ENCODE data around the gene PSMC3IP.
A peak's percentile ranks its signal among the peaks of the same experiment; 100 is the strongest.
"Not testable (repeated sequence)": the region's sequence is repeated elsewhere in the genome, so short reads cannot be mapped to it uniquely, and the experiment has no call there.

PSMC3IP gene

GRCh38 chr17:42541041-42541833, 36.3 kb downstream of the PSMC3IP start:
- peak; percentile 62 for DNase-seq (ENCODE audit: low spot score)
- no peak for FAIRE-seq

DNA sequence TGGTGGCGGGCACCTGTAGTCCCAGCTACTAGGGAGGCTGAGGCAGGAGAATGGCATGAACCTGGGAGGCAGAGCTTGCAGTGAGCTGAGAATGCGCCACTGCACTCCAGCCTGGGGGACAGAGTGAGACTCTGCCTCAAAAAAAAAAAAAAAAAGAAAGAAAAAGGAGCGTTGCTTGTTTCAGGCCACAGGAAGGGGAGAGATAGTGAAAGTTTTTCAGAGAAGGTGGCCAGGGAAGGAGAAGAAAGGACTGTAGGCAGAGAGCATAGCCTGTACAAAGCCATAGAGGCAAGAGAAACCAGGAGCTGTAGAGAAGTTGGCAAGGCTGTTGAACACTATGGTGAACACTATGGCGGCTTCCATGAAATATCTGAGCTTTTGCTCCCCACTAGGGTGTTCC, 37.0 kb downstream of the PSMC3IP start:
- not testable (repeated sequence) for FAIRE-seq; DNase-seq (ENCODE audit: low spot score)

GRCh38 chr17:42538482-42538881, 39.0 kb downstream of the PSMC3IP start:
- FAIRE-seq (no peak), DNase-seq (ENCODE audit: low spot score) (no peak)

DNA sequence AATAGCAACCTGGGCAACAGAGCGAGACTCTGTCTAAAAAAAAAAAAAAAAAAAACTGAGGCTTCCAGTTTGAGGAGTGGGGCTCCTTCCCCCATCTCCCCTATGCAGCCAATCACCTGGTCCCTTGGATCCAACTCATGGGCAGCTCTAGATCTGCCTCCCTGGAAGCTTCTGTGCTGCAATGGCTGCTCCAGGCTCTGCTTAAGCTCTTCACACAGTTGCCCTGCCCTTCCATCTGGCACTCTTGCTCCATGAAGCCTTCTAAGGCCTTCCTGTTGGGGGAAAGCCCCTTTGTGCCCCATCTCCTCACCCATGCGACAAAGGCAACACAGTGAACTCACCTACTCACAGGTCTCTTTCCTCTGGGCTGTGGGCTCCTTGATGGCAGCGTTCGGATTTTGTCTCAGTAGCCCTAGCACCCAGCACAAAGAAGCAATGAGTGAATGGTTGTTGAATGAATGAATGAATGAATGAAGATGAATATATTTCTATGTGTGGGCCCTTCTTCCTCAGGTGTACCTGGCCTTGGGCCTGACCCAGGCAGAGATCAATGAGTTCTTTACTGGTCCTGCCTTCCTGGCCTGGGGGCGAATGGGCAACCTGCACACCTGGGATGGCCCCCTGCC, 39.6 kb downstream of the PSMC3IP start:
- no peak for DNase-seq (ENCODE audit: low spot score)
- no peak for FAIRE-seq

GRCh38 chr17:42537156-42537805, 40.2 kb downstream of the PSMC3IP start:
- FAIRE-seq (no peak), DNase-seq (ENCODE audit: low spot score) (no peak)

- FAIRE-seq (no peak), DNase-seq (ENCODE audit: low spot score) (peak; percentile 69)
These were observed 41.0 kb downstream of the PSMC3IP start for GRCh38 chr17:42536372-42537155.

- peak; percentile 71 for DNase-seq (ENCODE audit: low spot score)
- FAIRE-seq = no peak
These were observed 41.5 kb downstream of the PSMC3IP start, which contains the start of gene NAGLU for GRCh38 chr17:42536048-42536371. NAGLU (plus strand) TSS chr17:42536241; CDS start chr17:42536273, 32 bp downstream.

DNA sequence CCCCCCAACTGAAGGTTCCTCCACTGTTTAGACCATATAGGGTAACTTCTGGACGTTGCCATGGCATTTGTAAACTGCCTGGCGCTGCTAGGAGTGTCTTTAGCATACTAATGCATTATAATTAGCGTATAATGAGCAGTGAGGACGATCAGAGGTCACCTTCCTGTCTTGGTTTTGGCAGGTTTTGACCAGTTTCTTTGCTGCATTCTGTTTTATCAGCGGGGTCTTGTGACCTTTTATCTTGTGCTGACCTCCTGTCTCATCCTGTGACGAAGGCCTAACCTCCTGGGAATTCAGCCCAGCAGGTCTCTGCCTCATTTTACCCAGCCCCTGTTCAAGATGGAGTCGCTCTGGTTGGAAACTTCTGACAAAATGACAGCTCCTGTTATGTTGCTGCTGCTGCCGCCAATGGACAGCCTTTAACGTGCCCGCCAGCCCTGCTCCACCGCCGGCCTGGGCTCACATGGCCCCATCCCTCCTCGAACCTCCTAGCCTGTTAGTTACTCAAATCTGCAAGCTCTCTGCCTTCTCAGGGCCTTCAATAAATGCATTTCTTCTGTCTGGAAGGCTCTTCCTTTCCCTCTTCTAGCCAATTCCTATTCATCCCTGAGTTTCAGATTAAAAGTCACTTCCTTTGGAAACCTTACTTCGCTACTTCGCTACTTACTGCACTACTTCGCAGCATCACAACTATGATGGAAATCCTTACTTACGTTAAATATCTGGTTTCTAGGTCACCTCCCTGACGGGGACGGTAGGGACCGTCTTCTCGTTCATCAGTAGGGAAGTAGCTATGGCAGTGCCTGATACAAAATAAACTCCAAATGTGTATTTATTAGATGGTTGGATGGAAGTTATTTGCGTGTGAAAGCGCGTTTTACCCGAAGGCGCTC, 42.1 kb downstream of the PSMC3IP start:
- no peak for FAIRE-seq

GRCh38 chr17:42531455-42532354, 45.8 kb downstream of the PSMC3IP start:
- FAIRE-seq (no peak), DNase-seq (ENCODE audit: low spot score) (peak; percentile 47)

More for the DNA sequence above, 42.1 kb downstream of the PSMC3IP start:
- DNase-seq (ENCODE audit: low spot score) = no peak

DNA sequence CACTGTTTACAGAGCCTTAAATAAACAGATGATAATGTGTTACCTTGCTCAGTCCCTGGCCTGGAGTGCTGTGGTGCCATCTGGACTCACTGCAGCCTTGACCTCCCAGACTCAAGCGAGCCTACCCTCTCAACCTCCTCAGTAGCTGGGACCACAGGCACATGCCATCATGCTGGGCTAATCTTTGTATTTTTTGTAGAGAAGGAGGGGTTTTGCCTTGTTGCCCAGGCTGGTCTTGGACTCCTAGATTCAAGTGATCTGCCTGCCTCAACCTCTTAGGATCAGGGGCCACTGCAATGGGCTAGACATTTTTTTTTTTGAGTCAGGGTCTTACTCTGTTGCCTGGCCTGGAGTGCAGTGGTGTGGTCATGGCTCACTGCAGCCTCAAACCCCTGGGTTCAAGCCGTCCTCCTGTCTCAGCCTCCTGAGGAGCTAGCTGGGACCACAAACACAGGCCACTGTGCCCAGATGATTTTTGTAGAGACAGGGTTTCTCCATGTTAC, 46.5 kb downstream of the PSMC3IP start:
- FAIRE-seq = no peak
- no peak for DNase-seq (ENCODE audit: low spot score)

DNA sequence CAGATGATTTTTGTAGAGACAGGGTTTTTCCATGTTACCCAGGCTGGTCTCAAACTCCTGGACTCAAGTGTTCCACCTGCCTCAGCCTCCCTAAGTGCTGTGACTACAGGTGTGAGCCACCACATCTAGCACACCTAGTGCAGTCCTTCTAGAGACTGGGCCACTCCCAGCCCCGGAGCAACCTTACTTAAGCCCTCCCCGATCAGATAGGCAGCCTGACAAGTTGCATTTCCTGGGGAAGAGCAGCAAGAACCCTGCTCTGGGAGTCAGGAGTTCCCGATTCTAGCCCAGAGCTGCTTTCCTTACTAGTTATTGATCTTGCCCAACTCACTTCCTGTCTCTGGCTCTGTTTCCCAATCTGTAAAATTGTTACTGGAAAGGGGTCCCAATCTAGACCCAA, 48.5 kb downstream of the PSMC3IP start:
- no peak for FAIRE-seq
- no peak for DNase-seq (ENCODE audit: low spot score)

- FAIRE-seq = no peak
- DNase-seq (ENCODE audit: low spot score) = no peak
These were observed 49.6 kb downstream of the PSMC3IP start for GRCh38 chr17:42527932-42528331.

DNA sequence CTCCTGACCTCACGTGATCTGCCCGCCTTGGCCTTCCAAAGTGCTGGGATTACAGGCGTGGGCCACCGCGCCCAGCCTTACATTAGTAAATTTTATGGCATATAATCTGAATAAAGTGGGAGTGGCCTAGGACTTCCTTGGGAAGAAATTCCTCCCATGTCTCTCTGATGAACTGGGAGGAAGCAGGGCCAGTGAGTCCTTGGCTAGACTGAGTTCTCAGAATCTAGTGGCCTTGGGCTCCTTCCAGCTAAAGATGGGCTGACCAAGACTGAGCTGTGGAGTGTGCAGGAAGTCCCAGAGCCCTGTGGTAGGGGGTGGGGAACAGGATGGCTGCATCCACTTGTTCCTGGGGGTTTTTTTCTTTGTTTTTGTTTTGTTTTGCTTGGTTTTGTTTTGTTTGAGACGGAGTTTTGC, 51.5 kb downstream of the PSMC3IP start:
- FAIRE-seq = no peak
- DNase-seq (ENCODE audit: low spot score) = peak; percentile 46

DNA sequence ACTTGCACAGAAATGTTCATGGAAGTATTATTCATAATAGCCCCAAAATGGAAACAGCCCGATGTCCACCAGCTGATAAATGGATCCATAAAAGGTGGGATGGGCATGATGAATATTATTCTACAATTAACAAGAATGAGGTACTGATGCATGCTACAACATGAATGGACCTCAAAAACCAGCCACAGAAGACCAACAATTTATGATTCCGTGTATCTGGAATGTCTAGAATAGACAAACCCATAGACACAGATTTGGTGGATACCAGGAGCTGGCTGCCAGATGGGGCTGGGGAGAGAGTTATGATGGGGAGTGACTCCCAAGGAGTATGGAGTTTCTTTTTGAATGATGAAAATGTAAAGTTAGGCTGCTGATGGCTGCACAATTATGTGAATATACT, 52.3 kb downstream of the PSMC3IP start:
- no peak for DNase-seq (ENCODE audit: low spot score)
- no peak for FAIRE-seq

DNA sequence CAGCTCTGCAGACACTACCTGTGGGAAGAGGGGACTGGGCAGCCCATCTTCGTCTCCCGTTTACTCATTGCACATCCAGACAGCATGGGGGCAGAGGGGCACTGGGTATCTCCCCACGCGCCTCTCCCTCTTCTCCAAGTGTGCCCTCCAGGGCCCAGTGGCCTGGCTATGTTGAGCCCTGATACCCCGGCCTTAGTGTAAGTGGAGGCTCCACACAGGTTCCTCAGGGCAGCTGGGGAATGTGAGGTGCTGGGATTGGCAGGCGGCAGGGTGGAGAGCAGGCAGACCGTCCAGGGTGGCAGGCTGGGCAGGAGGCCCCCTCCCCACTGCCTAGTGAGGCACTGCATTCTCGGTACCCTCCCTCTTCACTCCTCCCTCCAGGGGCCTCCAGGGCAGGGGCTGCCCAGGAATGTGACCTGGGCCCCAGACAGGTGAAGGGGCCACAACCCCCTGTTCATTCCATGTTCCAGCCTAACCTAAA, 54.7 kb downstream of the PSMC3IP start:
- DNase-seq (ENCODE audit: low spot score) (no peak), FAIRE-seq (no peak)
